Stimulated activated naive CD8-positive, alpha-beta T cell treated with anti-CD3 and anti-CD28 coated beads, Interleukin-15, Interleukin-2, amounts not matched to agents 100 ng/mL and 50 ng/mL, for 24 hours (primary cell): Measurements from ENCODE around the gene DHCR24.
"Not testable (repeated sequence)": the region's sequence is repeated elsewhere in the genome, so short reads cannot be mapped to it uniquely, and the experiment has no call there.

Experiments
- H3K27ac Mint-ChIP-seq: one replicate; pipeline ENCODE4 v1.8.0; 2021; ENCODE audit warnings: mild to moderate bottlenecking, mixed read lengths
- H3K27me3 Mint-ChIP-seq: one replicate; pipeline ENCODE4 v1.8.0; 2021; ENCODE audit warnings: mixed read lengths
- H3K36me3 Mint-ChIP-seq: one replicate; pipeline ENCODE4 v1.8.0; 2021; ENCODE audit warnings: low read depth, mixed read lengths
- H3K4me1 Mint-ChIP-seq: one replicate; pipeline ENCODE4 v1.8.0; 2021; ENCODE audit warnings: low read depth, mixed read lengths
- H3K4me3 Mint-ChIP-seq: one replicate; pipeline ENCODE4 v1.8.0; 2021; ENCODE audit warnings: mild to moderate bottlenecking, mixed read lengths
- H3K9me3 Mint-ChIP-seq: one replicate; pipeline ENCODE4 v1.8.0; 2021; ENCODE audit warnings: mixed read lengths

DHCR24 gene, protein sequence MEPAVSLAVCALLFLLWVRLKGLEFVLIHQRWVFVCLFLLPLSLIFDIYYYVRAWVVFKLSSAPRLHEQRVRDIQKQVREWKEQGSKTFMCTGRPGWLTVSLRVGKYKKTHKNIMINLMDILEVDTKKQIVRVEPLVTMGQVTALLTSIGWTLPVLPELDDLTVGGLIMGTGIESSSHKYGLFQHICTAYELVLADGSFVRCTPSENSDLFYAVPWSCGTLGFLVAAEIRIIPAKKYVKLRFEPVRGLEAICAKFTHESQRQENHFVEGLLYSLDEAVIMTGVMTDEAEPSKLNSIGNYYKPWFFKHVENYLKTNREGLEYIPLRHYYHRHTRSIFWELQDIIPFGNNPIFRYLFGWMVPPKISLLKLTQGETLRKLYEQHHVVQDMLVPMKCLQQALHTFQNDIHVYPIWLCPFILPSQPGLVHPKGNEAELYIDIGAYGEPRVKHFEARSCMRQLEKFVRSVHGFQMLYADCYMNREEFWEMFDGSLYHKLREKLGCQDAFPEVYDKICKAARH

DNA sequence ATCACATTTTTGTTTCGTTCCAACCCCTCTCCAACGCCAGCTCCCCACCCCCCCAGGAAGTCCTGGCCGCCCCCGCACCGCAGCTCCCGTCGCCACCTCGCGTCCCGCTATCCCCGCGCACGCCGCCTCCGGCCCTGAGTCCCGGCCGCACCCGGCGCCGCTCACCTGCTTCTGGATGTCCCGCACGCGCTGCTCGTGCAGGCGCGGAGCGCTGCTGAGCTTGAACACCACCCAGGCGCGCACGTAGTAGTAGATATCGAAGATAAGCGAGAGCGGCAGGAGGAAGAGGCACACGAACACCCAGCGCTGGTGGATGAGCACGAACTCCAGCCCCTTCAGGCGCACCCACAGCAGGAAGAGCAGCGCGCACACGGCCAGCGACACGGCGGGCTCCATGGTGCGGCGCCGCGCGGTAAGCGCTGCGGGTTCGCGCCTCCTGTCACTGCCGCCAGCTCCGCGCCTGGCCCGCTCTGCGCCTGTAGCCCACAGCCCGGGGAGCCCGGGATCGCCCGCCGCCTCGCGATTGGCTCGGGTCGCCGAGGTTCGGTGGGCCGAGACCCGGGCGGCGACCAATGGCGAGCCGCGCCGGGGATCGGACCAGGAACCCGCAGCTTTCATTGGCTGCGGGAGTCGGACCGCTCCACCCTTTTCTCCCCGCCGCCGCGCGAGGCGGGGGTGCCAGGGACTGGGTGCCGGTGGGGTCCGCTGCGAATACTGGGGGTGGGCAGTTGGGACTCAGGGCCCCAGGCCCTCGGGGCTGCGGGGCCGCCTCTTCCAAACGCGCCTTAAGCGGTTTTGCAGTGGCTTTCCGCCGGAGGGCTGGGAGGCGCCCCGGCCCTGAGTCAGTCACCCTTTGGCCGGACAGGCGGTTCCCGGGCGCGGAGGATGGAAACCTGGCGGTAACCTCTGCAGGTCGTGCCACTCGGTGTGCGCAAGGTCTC, at the start of gene DHCR24:
DHCR24 (minus strand) TSS at position 472 of the 941 bp plus-strand sequence; CDS start at position 396, 76 bp downstream.
- Mint-ChIP-seq H3K27me3 (peaks cover 26% of the 10 kb centered on the region), H3K4me3 (peak within 1 kb of the TSS; percentile 91), H3K36me3 (peaks cover 23% of the 10 kb centered on the region), H3K4me1 (peaks cover 31% of the 10 kb centered on the region), H3K27ac (peak within 1 kb of the TSS; percentile 89), H3K9me3 (no peaks in the 10 kb centered on the region)

GRCh38 chr1:54936791-54937190, 49.8 kb upstream of the DHCR24 start:
- Mint-ChIP-seq H3K27me3 (peaks cover 20% of the 10 kb centered on the region), H3K9me3 (no peaks in the 10 kb centered on the region), H3K4me1 (peaks cover 11% of the 10 kb centered on the region), H3K27ac (no peak overlapping the region), H3K4me3 (no peak overlapping the region), H3K36me3 (no peaks in the 10 kb centered on the region)

DNA sequence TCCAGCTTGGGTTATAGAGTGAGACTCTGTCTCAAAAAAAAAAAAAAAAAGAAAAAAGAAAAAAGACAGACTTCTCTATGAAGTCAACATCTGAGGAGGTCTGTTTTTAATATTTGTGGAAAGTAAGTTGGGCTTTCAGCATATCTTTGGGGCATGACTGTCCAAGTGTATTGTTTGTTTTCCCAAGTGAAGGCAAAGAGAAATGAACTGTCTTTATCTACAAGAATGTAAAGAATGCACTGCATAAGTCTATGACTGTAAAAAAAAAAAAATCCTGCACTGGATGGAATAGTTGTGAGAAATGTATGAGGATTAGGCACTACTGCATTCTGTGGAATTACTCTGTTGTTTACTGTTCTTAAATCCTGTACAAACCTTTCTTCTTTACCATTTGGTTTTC, 47.9 kb upstream of the DHCR24 start:
- no peaks in the 10 kb centered on the region for H3K9me3 Mint-ChIP-seq
- H3K36me3 Mint-ChIP-seq: no peaks in the 10 kb centered on the region
- H3K27ac Mint-ChIP-seq: no peak overlapping the region
- peaks cover 10% of the 10 kb centered on the region for H3K4me1 Mint-ChIP-seq
- H3K4me3 Mint-ChIP-seq: no peak overlapping the region
- peaks cover 20% of the 10 kb centered on the region for H3K27me3 Mint-ChIP-seq

DNA sequence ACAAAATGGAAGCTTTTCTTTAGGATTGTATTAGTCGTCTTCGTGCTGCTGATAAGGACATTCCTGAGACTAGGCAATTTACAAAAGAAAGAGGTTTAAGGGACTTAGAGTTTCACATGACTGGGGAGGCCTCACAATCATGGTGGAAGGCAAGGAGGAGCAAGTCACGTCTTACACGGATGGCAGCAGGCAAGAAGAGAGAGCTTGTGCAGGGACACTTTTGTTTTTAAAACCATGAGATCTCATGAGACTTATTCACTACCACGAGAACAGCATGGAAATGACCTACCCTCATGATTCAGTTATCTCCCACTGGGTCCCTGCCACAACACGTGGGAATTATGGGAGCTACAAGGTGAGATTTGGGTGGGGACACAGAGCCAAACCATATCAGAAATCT, 47.1 kb upstream of the DHCR24 start:
- H3K9me3 Mint-ChIP-seq, H3K27ac Mint-ChIP-seq, H3K36me3 Mint-ChIP-seq, H3K4me3 Mint-ChIP-seq, H3K4me1 Mint-ChIP-seq: not testable (repeated sequence)
- peaks cover 20% of the 10 kb centered on the region for H3K27me3 Mint-ChIP-seq

DNA sequence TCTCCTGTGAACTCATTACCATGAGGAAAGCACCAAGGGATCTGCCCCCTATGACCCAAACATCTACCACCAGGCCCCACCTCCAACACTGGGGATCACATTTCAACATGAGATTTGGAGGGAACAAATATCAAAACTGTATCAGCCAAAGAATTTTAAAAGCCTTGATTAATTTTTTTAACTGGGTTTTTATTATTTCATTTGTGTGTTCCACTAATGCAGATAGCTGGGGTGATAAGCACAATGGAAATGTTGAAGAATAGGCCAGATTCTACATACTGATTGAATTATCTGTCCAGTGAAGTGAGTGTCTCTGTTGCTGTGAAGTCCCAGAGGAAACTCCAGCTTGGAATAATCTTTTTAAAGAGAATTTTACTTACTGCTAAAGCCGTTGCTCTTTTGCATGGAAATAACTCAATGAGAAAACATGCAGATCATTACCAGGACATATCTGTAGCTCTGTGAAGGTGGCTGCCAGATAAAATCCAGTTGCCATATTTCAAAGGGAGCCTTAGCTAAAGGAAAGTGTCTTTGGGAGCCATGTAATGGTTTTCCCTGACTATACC, 44.4 kb upstream of the DHCR24 start:
- Mint-ChIP-seq H3K4me1 (no peaks in the 10 kb centered on the region), H3K4me3 (no peak overlapping the region), H3K9me3 (no peaks in the 10 kb centered on the region), H3K27me3 (peaks cover 20% of the 10 kb centered on the region), H3K36me3 (no peaks in the 10 kb centered on the region), H3K27ac (no peak overlapping the region)

DNA sequence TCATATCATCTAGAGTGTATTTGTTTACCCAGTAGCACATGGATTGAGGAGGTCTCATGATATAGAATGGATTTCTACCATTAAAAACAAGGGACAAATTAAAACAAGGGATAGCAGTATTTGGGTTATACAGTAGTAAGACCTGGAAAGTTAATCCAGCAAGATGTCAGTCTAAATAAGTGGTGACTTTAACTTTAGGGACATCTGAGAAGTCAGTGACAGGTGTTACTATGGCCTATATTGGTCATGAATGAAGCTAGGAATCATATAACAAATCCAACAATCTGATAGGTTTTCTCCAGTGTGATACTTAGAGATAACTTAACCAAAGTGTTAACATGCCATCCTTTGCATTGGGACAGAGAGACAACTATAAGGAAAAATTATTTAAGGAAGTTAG, 42.7 kb upstream of the DHCR24 start:
- no peaks in the 10 kb centered on the region for H3K36me3 Mint-ChIP-seq

GRCh38 chr1:54928327-54928726, 41.3 kb upstream of the DHCR24 start:
- Mint-ChIP-seq H3K4me3 (no peak overlapping the region), H3K36me3 (no peaks in the 10 kb centered on the region), H3K27ac (no peak overlapping the region), H3K9me3 (no peaks in the 10 kb centered on the region), H3K4me1 (no peaks in the 10 kb centered on the region), H3K27me3 (peaks cover 11% of the 10 kb centered on the region)

More for the DNA sequence above, 42.7 kb upstream of the DHCR24 start:
- no peaks in the 10 kb centered on the region for H3K4me1 Mint-ChIP-seq
- peaks cover 11% of the 10 kb centered on the region for H3K27me3 Mint-ChIP-seq
- no peak overlapping the region for H3K4me3 Mint-ChIP-seq
- no peak overlapping the region for H3K27ac Mint-ChIP-seq
- H3K9me3 Mint-ChIP-seq: no peaks in the 10 kb centered on the region

DNA sequence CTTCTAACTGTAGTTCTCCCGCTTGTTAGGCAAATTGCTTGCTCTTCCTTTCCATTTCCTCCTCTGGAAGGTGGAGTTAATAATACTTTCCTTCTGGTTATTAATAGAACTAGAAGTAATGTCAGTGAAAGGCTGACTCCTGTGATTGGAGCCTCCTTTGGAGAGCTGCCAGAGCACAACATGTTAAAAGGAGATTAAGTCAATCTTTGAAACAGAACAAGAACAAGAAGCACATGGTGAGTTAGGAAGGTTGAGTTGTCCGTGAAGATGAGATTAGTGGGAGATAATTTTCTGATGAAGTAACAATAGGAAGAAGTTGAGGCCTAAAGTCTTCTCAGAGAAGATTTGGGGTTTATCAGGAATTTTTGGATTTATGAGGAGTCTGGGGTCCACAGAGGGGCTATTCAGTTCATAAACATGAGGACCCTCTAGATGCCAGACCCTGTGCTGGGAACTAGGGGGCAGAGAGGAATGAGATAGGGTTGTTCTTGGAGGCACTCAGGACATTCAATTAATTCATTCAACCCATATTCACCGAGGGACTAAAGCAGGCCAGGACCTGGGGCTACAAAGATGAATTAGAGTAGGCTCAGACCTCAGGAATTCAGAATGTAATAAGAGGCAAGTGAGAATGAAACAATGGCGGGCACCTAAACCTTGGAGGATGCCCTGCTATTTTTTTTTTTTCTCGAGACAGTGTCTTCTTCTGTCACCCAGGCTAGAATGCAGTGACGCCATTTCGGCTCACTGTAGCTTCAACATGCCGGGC, 40.7 kb upstream of the DHCR24 start:
- Mint-ChIP-seq H3K27me3 (peaks cover 10% of the 10 kb centered on the region), H3K9me3 (no peaks in the 10 kb centered on the region), H3K4me1 (no peaks in the 10 kb centered on the region), H3K4me3 (no peak overlapping the region), H3K27ac (no peak overlapping the region), H3K36me3 (no peaks in the 10 kb centered on the region)

DNA sequence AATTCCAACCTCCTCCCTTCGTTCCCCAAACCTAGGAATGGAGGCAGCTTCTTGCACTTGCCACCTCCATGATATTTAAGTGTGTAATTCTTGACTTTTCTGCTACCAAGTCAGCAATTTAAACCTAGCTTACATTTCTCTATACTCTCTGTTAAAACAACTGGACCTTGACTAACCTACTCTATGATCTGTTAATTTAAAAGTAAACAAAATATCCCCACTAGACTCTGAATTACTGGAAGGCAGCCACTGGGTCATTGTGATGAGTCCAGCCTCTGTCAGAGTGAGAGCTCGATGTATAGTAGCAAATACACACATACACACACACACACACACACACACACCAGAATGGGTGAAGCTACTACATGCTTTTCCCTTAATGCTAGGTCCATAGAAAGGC, 40.0 kb upstream of the DHCR24 start:
- no peaks in the 10 kb centered on the region for H3K9me3 Mint-ChIP-seq
- H3K4me3 Mint-ChIP-seq: no peak overlapping the region
- H3K36me3 Mint-ChIP-seq: no peaks in the 10 kb centered on the region
- H3K27ac Mint-ChIP-seq: no peak overlapping the region
- H3K4me1 Mint-ChIP-seq: no peaks in the 10 kb centered on the region
- H3K27me3 Mint-ChIP-seq: peaks cover 14% of the 10 kb centered on the region

GRCh38 chr1:54922921-54923421, 36.0 kb upstream of the DHCR24 start:
- H3K4me1 Mint-ChIP-seq: no peaks in the 10 kb centered on the region
- H3K36me3 Mint-ChIP-seq: no peaks in the 10 kb centered on the region
- H3K27ac Mint-ChIP-seq: no peak overlapping the region
- peaks cover 19% of the 10 kb centered on the region for H3K27me3 Mint-ChIP-seq
- H3K4me3 Mint-ChIP-seq: no peak overlapping the region
- H3K9me3 Mint-ChIP-seq: no peaks in the 10 kb centered on the region

DNA sequence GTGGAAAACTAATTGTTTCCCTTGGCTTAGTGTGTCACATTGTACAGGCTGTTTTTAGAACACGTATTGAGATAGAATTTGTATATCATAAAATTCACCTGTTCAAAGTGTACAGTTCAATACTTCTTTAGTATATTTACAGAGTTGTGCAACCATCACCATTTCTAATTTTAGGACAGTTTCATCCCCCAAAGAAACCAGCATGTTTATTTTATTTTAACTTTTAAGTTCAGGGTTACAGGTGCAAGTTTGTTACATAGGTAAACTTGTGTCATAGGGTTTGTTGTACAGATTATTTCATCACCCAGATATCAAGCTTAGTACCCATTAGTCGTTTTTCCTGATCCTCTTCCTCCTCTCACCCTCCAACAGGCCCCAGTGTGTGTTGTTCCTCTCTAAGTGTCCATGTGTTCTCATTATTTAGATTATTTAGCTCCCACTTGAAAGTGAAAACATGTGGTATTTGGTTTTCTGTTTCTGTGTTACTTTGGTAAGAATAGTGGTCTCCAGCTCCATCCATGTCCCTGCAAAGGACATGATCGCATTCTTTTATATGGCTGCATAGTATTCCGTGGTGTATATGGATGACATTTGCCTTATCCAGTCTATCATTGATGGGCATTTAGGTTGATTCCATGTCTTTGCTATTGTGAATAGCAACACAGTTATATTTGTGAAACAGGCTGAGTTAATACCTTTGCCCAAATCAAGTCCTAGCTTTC, 35.2 kb upstream of the DHCR24 start:
- Mint-ChIP-seq H3K4me1 (no peaks in the 10 kb centered on the region), H3K9me3 (no peaks in the 10 kb centered on the region), H3K36me3 (no peaks in the 10 kb centered on the region), H3K27ac (no peak overlapping the region), H3K4me3 (no peak overlapping the region), H3K27me3 (peaks cover 19% of the 10 kb centered on the region)

- H3K27ac Mint-ChIP-seq: no peak overlapping the region
- peaks cover 19% of the 10 kb centered on the region for H3K27me3 Mint-ChIP-seq
- H3K4me3 Mint-ChIP-seq: no peak overlapping the region
- H3K36me3 Mint-ChIP-seq: no peaks in the 10 kb centered on the region
- H3K9me3 Mint-ChIP-seq: no peaks in the 10 kb centered on the region
- no peaks in the 10 kb centered on the region for H3K4me1 Mint-ChIP-seq
Measured at GRCh38 chr1:54919367-54920359, 32.7 kb upstream of the DHCR24 start.

GRCh38 chr1:54911076-54911475, 24.1 kb upstream of the DHCR24 start:
- not testable (repeated sequence) for H3K9me3 Mint-ChIP-seq, H3K27me3 Mint-ChIP-seq, H3K27ac Mint-ChIP-seq, H3K36me3 Mint-ChIP-seq, H3K4me3 Mint-ChIP-seq, H3K4me1 Mint-ChIP-seq
